Hepatocyte (in vitro differentiated cells): ENCODE data around the gene OLFM3.

Experiments used
- CTCF ChIP-seq: fragments of 200-600 bp; sonication (generic); IDR thresholded peaks from 2 replicates; pipeline ENCODE4 v1.5.1; 2016; ENCODE audit warnings: antibody characterized with exemption, mild to moderate bottlenecking; ENCODE audit not compliant: poor library complexity
- EZH2phosphoT487 ChIP-seq: fragments of 200-600 bp; sonication (generic); IDR thresholded peaks from one replicate; pipeline ENCODE4 v1.6.1; 2018; ENCODE audit warnings: antibody characterized with exemption, mild to moderate bottlenecking, low read depth, moderate library complexity; ENCODE audit not compliant: unreplicated experiment, severe bottlenecking

- TF ChIP-seq CTCF (no peak), EZH2phosphoT487 (no peak)
These were observed 22.8 kb upstream of the OLFM3 start for GRCh38 chr1:102019530-102019929.
